Thymus (tissue), 11 donors: ENCODE data around the gene GAS7. TPM values are rescaled to one million over a fixed set of nuclear protein-coding genes. Genes with fewer than 3 reads are reported as not detected.

ENCODE experiments used
- DNase-seq, 9 donors: peaks; one replicate each; pipeline ENCODE4 v3.0.0-alpha.2; 2013; ENCODE audit warnings: low spot score in 9 of 9, low read depth in 6 of 9, missing footprints in 1 of 9
- H3K27ac ChIP-seq, 2 donors: one replicate each; pipeline ENCODE4 v1.5.1; 2013; ENCODE audit warnings: control low read depth in 1 of 2, low read depth in 1 of 2, low read length in 1 of 2, mild to moderate bottlenecking in 1 of 2, moderate library complexity in 1 of 2
- H3K27me3 ChIP-seq, 2 donors: one replicate each; pipeline ENCODE4 v1.5.1; 2013; ENCODE audit warnings: low read length in 1 of 2; ENCODE audit not compliant: control insufficient read depth in 2 of 2, insufficient read depth in 1 of 2
- H3K36me3 ChIP-seq, 2 donors: one replicate each; pipeline ENCODE4 v1.5.1; 2013; ENCODE audit warnings: low read length in 1 of 2, mild to moderate bottlenecking in 1 of 2, moderate library complexity in 1 of 2; ENCODE audit not compliant: control insufficient read depth in 2 of 2, insufficient read depth in 2 of 2
- H3K4me1 ChIP-seq, 2 donors: one replicate each; pipeline ENCODE4 v1.5.1; 2013; ENCODE audit warnings: low read length in 2 of 2; ENCODE audit not compliant: control insufficient read depth in 2 of 2, insufficient read depth in 2 of 2
- H3K4me3 ChIP-seq, 2 donors: one replicate each; pipeline ENCODE4 v1.5.1; 2013; ENCODE audit warnings: low read length in 2 of 2, control low read depth in 1 of 2, mild to moderate bottlenecking in 1 of 2
- H3K9me3 ChIP-seq, 2 donors: one replicate each; pipeline ENCODE4 v1.5.1; 2013; ENCODE audit warnings: low read length in 1 of 2, mild to moderate bottlenecking in 1 of 2; ENCODE audit not compliant: control insufficient read depth in 2 of 2, insufficient read depth in 1 of 2
- WGBS: extraction: QIAGEN DNeasy Blood & Tissue Kit; methylation state at CpG from one replicate; pipeline ENCODE4 v1.1.7; 2013; 5-methylcytosine and 5-hydroxymethylcytosine counted together
- polyA plus RNA-seq: library from polyadenylated mRNA; stranded (reverse); fragments of 200-250 nt; gene quantifications from one replicate; pipeline ENCODE4 v1.2.3, GENCODE V29; 2013
- total RNA-seq: library from RNA; stranded (reverse); fragments of 120-200 nt; gene quantifications from one replicate; pipeline ENCODE4 v1.2.4, GENCODE V29; 2013
- donor health status: healthy.

Gene GAS7
- total and polyA plus RNA-seq, 2 donors = 4.3 to 9.7 TPM

- Histone ChIP-seq H3K27ac (no peak overlapping the region), H3K9me3 (no peaks in the 10 kb centered on the region), H3K27me3 (no peaks in the 10 kb centered on the region), H3K36me3 (peaks cover 2 to 10% of the 10 kb centered on the region in 2 donors), H3K4me1 (no peaks in the 10 kb centered on the region), H3K4me3 (no peak overlapping the region)
- 97% methylated on average over 5 of the region's 5 CpGs for WGBS
- DNase-seq = no peak
These were observed 279.5 kb downstream of the GAS7 start for GRCh38 chr17:9918804-9919352.

DNA sequence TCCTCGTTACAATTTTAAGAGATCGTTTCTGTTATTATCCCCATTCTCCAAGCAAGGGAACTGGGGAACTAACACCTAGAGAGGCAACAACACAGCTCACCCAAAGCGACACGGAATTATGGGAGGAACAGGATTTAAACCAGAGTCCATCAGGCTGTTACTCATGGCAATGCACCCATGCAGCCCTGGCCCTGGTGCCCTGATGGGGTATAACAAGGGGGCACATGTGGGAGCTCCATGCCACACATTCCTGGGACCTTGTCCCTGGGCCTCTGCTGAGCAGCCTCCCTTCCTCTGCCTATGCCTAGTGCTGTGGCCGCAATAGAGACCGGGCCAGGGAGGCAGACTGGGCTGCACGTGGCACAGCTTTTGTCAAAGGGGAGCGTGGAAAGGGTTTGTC, 280.1 kb downstream of the GAS7 start:
- H3K36me3 ChIP-seq = peaks cover 2 to 10% of the 10 kb centered on the region in 2 donors
- no peaks in the 10 kb centered on the region for H3K9me3 ChIP-seq
- WGBS = 98% methylated on average over 8 of the region's 8 CpGs
- H3K27ac ChIP-seq = no peak overlapping the region
- no peaks in the 10 kb centered on the region for H3K4me1 ChIP-seq
- H3K27me3 ChIP-seq = no peaks in the 10 kb centered on the region
- no peak overlapping the region for H3K4me3 ChIP-seq
- no peak for DNase-seq

GRCh38 chr17:9917801-9918200, 280.6 kb downstream of the GAS7 start:
- no peak overlapping the region for H3K4me3 ChIP-seq
- no peak overlapping the region for H3K27ac ChIP-seq
- no peaks in the 10 kb centered on the region for H3K27me3 ChIP-seq
- no peaks in the 10 kb centered on the region for H3K4me1 ChIP-seq
- no peaks in the 10 kb centered on the region for H3K9me3 ChIP-seq
- WGBS = 94% methylated on average over 19 of the region's 19 CpGs
- peaks cover 2 to 10% of the 10 kb centered on the region in 2 donors for H3K36me3 ChIP-seq
- no peak for DNase-seq

DNA sequence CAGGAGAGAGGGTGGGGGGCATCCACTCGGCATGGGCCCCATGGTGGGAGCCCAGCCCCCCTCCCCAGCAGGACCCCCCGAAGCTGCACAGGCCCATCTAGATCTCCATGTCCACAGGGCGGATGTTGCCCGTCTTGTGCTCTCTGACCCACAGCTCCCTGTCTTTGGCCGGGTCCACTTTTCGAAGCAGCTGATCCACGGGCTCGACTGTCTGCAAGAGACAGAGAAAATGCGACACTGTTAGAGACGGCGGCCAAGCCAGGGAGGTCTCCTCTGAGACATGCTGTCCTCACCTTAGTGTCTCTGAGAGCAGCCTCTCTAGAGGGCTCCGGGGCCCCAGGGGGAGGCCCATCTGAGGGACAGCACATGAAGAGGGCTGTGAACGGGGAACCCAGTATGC, 281.3 kb downstream of the GAS7 start:
- WGBS = 87% methylated on average over 13 of the region's 13 CpGs
- no peak for DNase-seq
- H3K27me3 ChIP-seq = no peaks in the 10 kb centered on the region
- H3K9me3 ChIP-seq = no peaks in the 10 kb centered on the region
- H3K36me3 ChIP-seq = peaks cover 2 to 10% of the 10 kb centered on the region in 2 donors
- no peak overlapping the region for H3K4me3 ChIP-seq
- H3K4me1 ChIP-seq = no peaks in the 10 kb centered on the region
- no peak overlapping the region for H3K27ac ChIP-seq

- Histone ChIP-seq H3K4me3 (no peak overlapping the region), H3K27ac (no peak overlapping the region), H3K27me3 (no peaks in the 10 kb centered on the region), H3K9me3 (no peaks in the 10 kb centered on the region), H3K36me3 (peaks cover 2 to 10% of the 10 kb centered on the region in 2 donors), H3K4me1 (no peaks in the 10 kb centered on the region)
- no peak for DNase-seq
- whole genome bisulfite sequencing = 95% methylated on average over 8 of the region's 8 CpGs
These were observed 282.3 kb downstream of the GAS7 start for GRCh38 chr17:9916108-9916507.

DNA sequence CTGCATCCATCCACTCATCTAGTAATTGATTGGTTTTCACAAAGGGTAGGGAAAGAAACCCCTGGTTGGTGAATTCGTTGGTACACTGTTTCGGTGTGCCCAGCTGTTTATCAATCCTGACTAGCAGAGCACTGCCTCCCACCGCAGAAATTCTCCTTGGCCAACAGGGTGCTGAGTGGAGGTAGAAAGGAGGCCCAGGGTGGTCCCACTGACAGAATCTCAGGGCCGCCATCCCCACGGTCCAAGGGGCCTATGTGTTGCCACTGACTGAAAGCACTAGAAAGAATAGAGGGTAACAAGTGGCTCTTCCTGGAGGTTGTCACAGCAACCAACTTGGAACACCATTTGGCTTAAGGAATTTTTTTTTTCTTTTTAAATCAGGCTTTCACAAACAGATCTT, 284.9 kb downstream of the GAS7 start:
- no peaks in the 10 kb centered on the region for H3K4me1 ChIP-seq
- H3K36me3 ChIP-seq = peaks cover 2 to 10% of the 10 kb centered on the region in 2 donors
- no peaks in the 10 kb centered on the region for H3K9me3 ChIP-seq
- WGBS = 99% methylated on average over 5 of the region's 5 CpGs
- no peak for DNase-seq
- H3K27ac ChIP-seq = no peak overlapping the region
- H3K4me3 ChIP-seq = no peak overlapping the region
- no peaks in the 10 kb centered on the region for H3K27me3 ChIP-seq

DNA sequence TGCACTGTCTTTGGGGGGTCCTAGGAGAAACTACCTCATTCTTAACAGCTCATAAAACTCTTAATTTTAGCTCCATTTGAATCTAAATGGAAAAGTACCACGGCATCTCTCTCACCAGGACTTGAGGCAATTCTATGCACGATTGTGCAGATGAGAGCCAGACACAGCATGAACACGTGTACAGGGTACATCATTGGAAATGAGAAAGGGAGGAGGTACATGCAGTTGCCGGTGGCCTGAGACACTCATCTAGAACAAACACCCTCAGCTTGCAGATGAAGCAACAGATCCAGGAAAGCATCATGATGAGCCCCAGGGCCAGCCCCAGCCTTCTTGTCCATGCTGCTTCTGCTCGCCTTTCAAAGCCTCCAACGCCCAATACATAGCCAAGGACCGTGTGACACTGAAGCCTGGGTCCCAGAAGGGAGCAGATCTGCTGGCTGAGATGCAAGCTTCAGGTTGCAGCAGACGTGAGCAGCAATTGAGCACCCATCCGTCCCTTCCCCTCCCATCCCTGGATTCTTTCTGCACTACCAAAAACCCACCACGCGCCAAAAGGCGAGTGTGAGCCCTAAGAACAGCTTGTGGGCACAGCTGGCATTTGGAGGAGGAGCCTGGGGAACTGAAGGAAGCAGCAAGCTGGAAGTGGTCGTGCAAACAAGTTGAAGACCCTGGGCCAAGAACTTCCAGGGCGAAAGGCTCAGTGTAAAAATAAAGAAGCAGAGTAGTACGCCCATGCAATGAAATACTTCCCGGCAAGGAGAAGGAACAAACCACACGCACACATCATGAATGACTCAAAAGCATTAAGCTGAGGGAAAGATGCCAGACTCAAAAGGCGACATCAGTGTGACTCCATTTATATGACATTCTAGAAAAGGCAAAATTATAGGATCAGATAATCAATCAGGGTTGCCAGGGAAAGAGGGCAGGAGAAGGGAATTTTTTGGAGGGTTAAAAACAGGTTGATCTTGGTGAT, 286.0 kb downstream of the GAS7 start:
- Histone ChIP-seq H3K27ac (no peak overlapping the region), H3K4me3 (no peak overlapping the region), H3K36me3 (peaks cover 2 to 5% of the 10 kb centered on the region in 2 donors), H3K27me3 (no peaks in the 10 kb centered on the region), H3K9me3 (no peaks in the 10 kb centered on the region), H3K4me1 (no peaks in the 10 kb centered on the region)
- 81% methylated on average over 18 of the region's 18 CpGs for WGBS
- no peak for DNase-seq

- no peaks in the 10 kb centered on the region for H3K4me1 ChIP-seq
- WGBS = 92% methylated on average over 12 of the region's 12 CpGs
- no peak overlapping the region for H3K27ac ChIP-seq
- H3K27me3 ChIP-seq = no peaks in the 10 kb centered on the region
- DNase-seq = no peak
- H3K36me3 ChIP-seq = peaks cover 1 to 3% of the 10 kb centered on the region in 2 donors
- H3K9me3 ChIP-seq = no peaks in the 10 kb centered on the region
- H3K4me3 ChIP-seq = no peak overlapping the region
These were observed 287.3 kb downstream of the GAS7 start for GRCh38 chr17:9911089-9911488.

DNA sequence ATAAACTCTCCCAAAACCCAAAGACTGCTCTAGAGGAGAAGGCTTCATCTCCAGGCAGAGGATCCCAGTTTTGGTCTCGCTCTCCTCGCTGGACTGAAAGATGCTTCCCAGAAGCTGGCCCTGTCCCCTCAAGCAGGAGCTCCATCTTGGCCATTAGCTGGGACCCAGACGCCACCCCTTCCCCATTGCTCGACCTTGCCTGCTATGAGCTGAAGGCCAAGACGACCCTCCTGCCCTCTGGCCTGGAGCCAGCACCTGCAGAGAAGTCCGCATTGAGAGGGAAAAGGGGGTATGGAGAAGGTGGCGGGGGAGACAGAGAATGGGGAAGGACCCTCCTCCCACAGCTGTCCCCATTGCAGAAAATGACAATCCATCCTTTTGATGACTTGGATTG, 289.8 kb downstream of the GAS7 start:
- DNase-seq = no peak
- H3K4me3 ChIP-seq = no peak overlapping the region
- H3K36me3 ChIP-seq = no peaks in the 10 kb centered on the region
- H3K9me3 ChIP-seq = no peaks in the 10 kb centered on the region
- H3K27me3 ChIP-seq = no peaks in the 10 kb centered on the region
- 89% methylated on average over 7 of the region's 7 CpGs for WGBS
- no peaks in the 10 kb centered on the region for H3K4me1 ChIP-seq
- no peak overlapping the region for H3K27ac ChIP-seq
